GM12878 (cell line): ENCODE measurements around the gene STRN4. TPM values are rescaled to one million over a fixed set of nuclear protein-coding genes. Genes with fewer than 3 reads are reported as not detected.

Experiments used
- BRCA1 ChIP-seq: IDR thresholded peaks from 2 replicates; pipeline ENCODE4 v1.6.1; 2011; ENCODE audit warnings: low read depth, low read length, improper control_type of control experiment
- CBFB ChIP-seq: IDR thresholded peaks from 2 replicates; pipeline ENCODE4 v1.6.1; 2016; ENCODE audit warnings: antibody characterized with exemption, low read depth
- EED ChIP-seq: sonication (generic); IDR thresholded peaks from 2 replicates; pipeline ENCODE4 v1.6.1; 2016; ENCODE audit warnings: antibody characterized with exemption, low read depth
- FOXM1 ChIP-seq: IDR thresholded peaks from 2 replicates; pipeline ENCODE4 v1.6.1; 2012; ENCODE audit warnings: low read depth, mild to moderate bottlenecking, inconsistent platforms, low read length, moderate library complexity
- HDGF ChIP-seq: fragments of 450-650 bp; IDR thresholded peaks from 2 replicates; pipeline ENCODE4 v1.6.1; 2016; ENCODE audit warnings: antibody characterized with exemption
- MTA3 ChIP-seq: IDR thresholded peaks from 2 replicates; pipeline ENCODE4 v1.6.1; 2012; ENCODE audit warnings: low read length, inconsistent platforms, borderline replicate concordance
- MYC ChIP-seq: IDR thresholded peaks from 2 replicates; pipeline ENCODE4 v1.6.1; 2011; ENCODE audit warnings: mild to moderate bottlenecking, low read length, moderate library complexity, inconsistent platforms; ENCODE audit not compliant: insufficient read depth, insufficient replicate concordance, insufficient read length, severe bottlenecking
- NBN ChIP-seq: fragments of 450-650 bp; IDR thresholded peaks from 2 replicates; pipeline ENCODE4 v1.6.1; 2016
- NR2C2 ChIP-seq: IDR thresholded peaks from 2 replicates; pipeline ENCODE4 v1.6.1; 2011; ENCODE audit warnings: borderline replicate concordance, low read depth; ENCODE audit not compliant: control insufficient read depth, insufficient read length
- PRDM15 ChIP-seq: fragments of 450-650 bp; formaldehyde crosslinking; IDR thresholded peaks from 2 replicates; pipeline ENCODE4 v1.4.0; 2020; ENCODE audit warnings: mild to moderate bottlenecking, moderate library complexity
- RAD51 ChIP-seq: fragments of 450-650 bp; IDR thresholded peaks from 2 replicates; pipeline ENCODE4 v1.6.1; 2016; ENCODE audit warnings: moderate library complexity, mild to moderate bottlenecking, inconsistent platforms
- RBBP5 ChIP-seq: fragments of 200-600 bp; sonication (generic); conservative IDR thresholded peaks from 2 replicates; pipeline ENCODE4 v1.6.1; 2016
- SIX5 ChIP-seq: IDR thresholded peaks from 2 replicates; pipeline ENCODE4 v1.6.1; 2011; ENCODE audit warnings: mild to moderate bottlenecking, low read depth, low read length, moderate library complexity; ENCODE audit not compliant: severe bottlenecking
- TARDBP ChIP-seq: IDR thresholded peaks from 2 replicates; pipeline ENCODE4 v1.6.1; 2016; ENCODE audit warnings: borderline replicate concordance
- ZBTB11 ChIP-seq: fragments of 450-650 bp; formaldehyde crosslinking; IDR thresholded peaks from 2 replicates; pipeline ENCODE4 v1.5.0; 2022; ENCODE audit warnings: mild to moderate bottlenecking, missing genetic modification characterization
- polyA plus RNA-seq, 11 experiments: library from polyadenylated mRNA; depleted of rRNA in 4 of 11; unstranded in 6 of 11; stranded (reverse) in 5 of 11; fragments of >200 nt; fragmentation: Nextera tagmentation in 4 of 11; fragmentation: Illumina TruSeq in 1 of 11; extraction: Ambion mirVana in 4 of 11; extraction: Trizol in 1 of 11; gene quantifications; 1 replicate in 1 of 11; 2 replicates in 10 of 11; pipeline versions ENCODE4 v1.2.1 to v1.2.3, GENCODE V29; 2011 to 2016; ENCODE audit warnings: inconsistent platforms in 2 of 11, missing spikeins in 2 of 11, low read depth in 1 of 11
- total RNA-seq, 4 experiments: library from RNA; depleted of rRNA in 3 of 4; stranded (reverse); fragments of >200 nt in 3 of 4; fragmentation: Illumina TruSeq in 1 of 4; extraction: Trizol in 1 of 4; gene quantifications; 2 replicates each; pipeline versions ENCODE4 v1.2.1 to v1.2.3, GENCODE V29; 2013 to 2021
- TF ChIP-seq, protein P1 (sequence below): fragments of 450-650 bp; IDR thresholded peaks from 2 replicates; pipeline ENCODE4 v1.6.1; 2017; ENCODE audit warnings: mild to moderate bottlenecking, moderate library complexity

Gene STRN4
- total and polyA plus RNA-seq, 10 of the 15 experiments (the other 5 are each of a cell fraction or from before 2014, with no cell fraction given) = 0.42 to 62.8 (median 22.5) TPM

DNA sequence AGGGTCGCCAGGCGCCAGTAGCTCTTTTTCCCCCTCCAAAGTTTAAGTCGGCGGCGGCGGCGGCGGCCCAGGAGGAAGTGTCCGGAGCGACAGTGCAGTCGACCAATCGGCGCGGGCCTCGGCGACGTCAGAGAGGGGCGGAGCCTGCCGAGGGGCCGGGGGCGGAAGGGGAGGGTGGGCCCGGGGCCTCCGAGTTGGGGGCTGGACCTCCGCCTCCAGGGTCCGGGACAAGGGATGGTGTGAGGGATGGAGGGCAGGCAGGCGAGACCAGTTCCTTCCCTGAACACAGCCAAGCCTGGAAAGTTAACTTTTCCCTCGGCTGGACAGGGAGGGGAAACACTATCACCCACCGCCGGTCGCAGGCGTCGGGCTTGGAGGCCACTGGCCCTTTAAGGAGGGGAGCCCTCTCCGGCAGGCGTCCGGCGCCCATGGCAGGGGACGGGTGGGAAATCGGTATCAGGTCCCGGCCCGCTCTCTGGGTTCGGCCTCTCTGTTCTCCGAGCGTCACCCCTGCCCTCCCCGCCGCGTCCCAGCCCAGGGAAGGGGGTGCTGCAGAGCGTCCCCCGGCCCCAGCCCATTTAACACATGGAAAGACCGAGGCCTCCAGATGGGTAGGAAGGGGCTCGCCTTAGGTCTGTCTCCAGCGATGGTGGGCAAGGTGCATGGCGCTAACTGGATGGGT, 29.1 kb downstream of the STRN4 start, which contains the start of gene PRKD2 (continued):
- no peak for TF ChIP-seq NR2C2
- no peak for TF ChIP-seq PRDM15 (CRISPR knock-in tag)
- TF ChIP-seq BRCA1 = no peak
- TF ChIP-seq RBBP5 = no peak
- peak; percentile 54 for TF ChIP-seq NBN
- no peak for TF ChIP-seq MYC
- TF ChIP-seq, protein P1, sequence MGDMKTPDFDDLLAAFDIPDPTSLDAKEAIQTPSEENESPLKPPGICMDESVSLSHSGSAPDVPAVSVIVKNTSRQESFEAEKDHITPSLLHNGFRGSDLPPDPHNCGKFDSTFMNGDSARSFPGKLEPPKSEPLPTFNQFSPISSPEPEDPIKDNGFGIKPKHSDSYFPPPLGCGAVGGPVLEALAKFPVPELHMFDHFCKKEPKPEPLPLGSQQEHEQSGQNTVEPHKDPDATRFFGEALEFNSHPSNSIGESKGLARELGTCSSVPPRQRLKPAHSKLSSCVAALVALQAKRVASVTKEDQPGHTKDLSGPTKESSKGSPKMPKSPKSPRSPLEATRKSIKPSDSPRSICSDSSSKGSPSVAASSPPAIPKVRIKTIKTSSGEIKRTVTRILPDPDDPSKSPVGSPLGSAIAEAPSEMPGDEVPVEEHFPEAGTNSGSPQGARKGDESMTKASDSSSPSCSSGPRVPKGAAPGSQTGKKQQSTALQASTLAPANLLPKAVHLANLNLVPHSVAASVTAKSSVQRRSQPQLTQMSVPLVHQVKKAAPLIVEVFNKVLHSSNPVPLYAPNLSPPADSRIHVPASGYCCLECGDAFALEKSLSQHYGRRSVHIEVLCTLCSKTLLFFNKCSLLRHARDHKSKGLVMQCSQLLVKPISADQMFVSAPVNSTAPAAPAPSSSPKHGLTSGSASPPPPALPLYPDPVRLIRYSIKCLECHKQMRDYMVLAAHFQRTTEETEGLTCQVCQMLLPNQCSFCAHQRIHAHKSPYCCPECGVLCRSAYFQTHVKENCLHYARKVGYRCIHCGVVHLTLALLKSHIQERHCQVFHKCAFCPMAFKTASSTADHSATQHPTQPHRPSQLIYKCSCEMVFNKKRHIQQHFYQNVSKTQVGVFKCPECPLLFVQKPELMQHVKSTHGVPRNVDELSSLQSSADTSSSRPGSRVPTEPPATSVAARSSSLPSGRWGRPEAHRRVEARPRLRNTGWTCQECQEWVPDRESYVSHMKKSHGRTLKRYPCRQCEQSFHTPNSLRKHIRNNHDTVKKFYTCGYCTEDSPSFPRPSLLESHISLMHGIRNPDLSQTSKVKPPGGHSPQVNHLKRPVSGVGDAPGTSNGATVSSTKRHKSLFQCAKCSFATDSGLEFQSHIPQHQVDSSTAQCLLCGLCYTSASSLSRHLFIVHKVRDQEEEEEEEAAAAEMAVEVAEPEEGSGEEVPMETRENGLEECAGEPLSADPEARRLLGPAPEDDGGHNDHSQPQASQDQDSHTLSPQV = no peak
- TF ChIP-seq EED = no peak
- no peak for TF ChIP-seq RAD51
- TF ChIP-seq CBFB = no peak
- no peak for TF ChIP-seq MTA3
- no peak for TF ChIP-seq ZBTB11 (CRISPR knock-in tag)
- 0 out of 2 replicates have a peak, but pooled peaks have one; percentile 29 for TF ChIP-seq HDGF
- TF ChIP-seq TARDBP = no peak
- TF ChIP-seq SIX5 = no peak
- no peak for TF ChIP-seq FOXM1
